ENCODE data around the gene UGGT1. TPM values are rescaled to one million over a fixed set of nuclear protein-coding genes. Genes with fewer than 3 reads are reported as not detected.

UGGT1 gene
- total RNA-seq, 1 donor from 2014 or later = 102 TPM

DNA sequence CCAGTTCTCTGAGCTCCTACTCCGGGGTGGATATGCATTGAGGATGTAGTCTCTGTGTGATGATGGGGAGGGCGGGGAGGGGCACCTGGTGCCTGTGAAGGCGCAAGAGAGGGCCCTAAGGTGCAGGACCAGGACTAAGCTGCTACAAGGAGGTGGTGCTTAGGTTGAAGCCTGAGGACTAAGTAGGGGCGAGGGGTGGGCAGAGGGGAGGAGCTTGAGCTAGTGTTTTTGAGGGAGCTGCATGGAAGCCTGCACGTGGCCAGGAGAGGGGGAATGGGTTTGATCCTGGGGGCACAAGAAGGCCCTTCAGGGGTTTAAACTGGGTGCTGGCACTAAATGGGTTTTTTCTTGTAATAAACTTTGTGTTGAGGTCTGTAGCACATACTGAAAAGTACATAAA lies 105.0 kb downstream of the UGGT1 start:
- Mint-ChIP-seq H3K4me3 (ENCODE audit: unreplicated experiment) (no peak overlapping the region), H3K36me3 (ENCODE audit: low read depth, unreplicated experiment) (peaks cover 14% of the 10 kb centered on the region)
- no peak for DNase-seq (ENCODE audit: low spot score)

DNA sequence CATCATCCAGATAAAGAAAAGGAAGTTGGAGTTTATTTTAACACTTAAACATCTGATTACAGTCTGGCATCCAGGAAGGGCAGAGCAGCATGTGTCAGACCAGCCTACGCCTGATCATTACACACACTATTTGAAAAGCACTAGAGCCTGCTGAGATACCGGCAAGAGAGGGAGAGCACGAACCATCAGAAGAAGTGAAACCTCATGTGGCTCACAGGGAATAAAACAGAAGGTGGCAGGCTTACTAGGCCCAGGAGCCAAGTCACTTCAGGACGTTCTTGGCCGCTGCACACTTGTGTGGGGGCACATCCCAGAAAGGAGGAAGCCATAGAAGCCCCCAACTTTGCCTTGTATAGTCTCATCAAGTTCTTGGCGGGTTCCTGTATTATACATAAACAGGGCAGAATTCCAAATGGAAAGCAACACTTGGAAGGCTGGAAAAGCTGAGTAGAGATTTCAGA lies 105.5 kb downstream of the UGGT1 start:
- H3K4me3 Mint-ChIP-seq (ENCODE audit: unreplicated experiment) = no peak overlapping the region

More for the DNA sequence above, 105.0 kb downstream of the UGGT1 start:
- Mint-ChIP-seq H3K4me1 (ENCODE audit: unreplicated experiment) (peaks cover 5% of the 10 kb centered on the region), H3K9me3 (ENCODE audit: unreplicated experiment) (no peaks in the 10 kb centered on the region), H3K27ac (ENCODE audit: unreplicated experiment) (no peak overlapping the region), H3K27me3 (ENCODE audit: unreplicated experiment) (peaks cover 4% of the 10 kb centered on the region)
- TF ChIP-seq, protein P1, sequence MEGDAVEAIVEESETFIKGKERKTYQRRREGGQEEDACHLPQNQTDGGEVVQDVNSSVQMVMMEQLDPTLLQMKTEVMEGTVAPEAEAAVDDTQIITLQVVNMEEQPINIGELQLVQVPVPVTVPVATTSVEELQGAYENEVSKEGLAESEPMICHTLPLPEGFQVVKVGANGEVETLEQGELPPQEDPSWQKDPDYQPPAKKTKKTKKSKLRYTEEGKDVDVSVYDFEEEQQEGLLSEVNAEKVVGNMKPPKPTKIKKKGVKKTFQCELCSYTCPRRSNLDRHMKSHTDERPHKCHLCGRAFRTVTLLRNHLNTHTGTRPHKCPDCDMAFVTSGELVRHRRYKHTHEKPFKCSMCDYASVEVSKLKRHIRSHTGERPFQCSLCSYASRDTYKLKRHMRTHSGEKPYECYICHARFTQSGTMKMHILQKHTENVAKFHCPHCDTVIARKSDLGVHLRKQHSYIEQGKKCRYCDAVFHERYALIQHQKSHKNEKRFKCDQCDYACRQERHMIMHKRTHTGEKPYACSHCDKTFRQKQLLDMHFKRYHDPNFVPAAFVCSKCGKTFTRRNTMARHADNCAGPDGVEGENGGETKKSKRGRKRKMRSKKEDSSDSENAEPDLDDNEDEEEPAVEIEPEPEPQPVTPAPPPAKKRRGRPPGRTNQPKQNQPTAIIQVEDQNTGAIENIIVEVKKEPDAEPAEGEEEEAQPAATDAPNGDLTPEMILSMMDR (IDR thresholded peaks at IDR 0.05; ENCODE audit: unreplicated experiment) = no peak

DNA sequence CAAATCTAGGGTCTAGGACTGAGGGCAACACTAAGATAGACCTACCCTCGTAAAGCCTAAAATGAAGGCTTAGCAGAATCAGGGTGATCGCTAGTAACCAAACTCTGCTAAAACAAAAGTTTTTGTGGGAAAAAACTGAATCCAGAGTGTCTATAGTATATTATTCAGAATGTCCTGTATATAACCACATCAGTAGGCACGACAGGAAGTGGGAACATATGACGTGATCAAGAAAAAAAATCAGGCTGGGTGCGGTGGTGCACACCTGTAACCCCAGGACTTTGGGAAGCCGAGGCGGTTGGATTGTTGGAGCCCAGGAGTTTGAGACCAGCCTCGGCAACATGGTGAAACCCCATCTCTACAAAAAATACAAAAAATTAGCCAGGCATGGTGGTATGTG lies 106.1 kb downstream of the UGGT1 start:
- Mint-ChIP-seq H3K27me3 (ENCODE audit: unreplicated experiment) (peaks cover 4% of the 10 kb centered on the region), H3K9me3 (ENCODE audit: unreplicated experiment) (no peaks in the 10 kb centered on the region), H3K27ac (ENCODE audit: unreplicated experiment) (no peak overlapping the region), H3K36me3 (ENCODE audit: low read depth, unreplicated experiment) (peaks cover 6% of the 10 kb centered on the region), H3K4me3 (ENCODE audit: unreplicated experiment) (no peak overlapping the region), H3K4me1 (ENCODE audit: unreplicated experiment) (peaks cover 5% of the 10 kb centered on the region)
- TF ChIP-seq, protein P1 (IDR thresholded peaks at IDR 0.05; ENCODE audit: unreplicated experiment) = no peak
- DNase-seq (ENCODE audit: low spot score) = no peak

More for the DNA sequence above, 105.5 kb downstream of the UGGT1 start:
- Mint-ChIP-seq H3K36me3 (ENCODE audit: low read depth, unreplicated experiment) (peaks cover 10% of the 10 kb centered on the region), H3K4me1 (ENCODE audit: unreplicated experiment) (peaks cover 5% of the 10 kb centered on the region), H3K9me3 (ENCODE audit: unreplicated experiment) (no peaks in the 10 kb centered on the region), H3K27me3 (ENCODE audit: unreplicated experiment) (peaks cover 4% of the 10 kb centered on the region), H3K27ac (ENCODE audit: unreplicated experiment) (no peak overlapping the region)
- no peak for DNase-seq (ENCODE audit: low spot score)
- TF ChIP-seq, protein P1 (IDR thresholded peaks at IDR 0.05; ENCODE audit: unreplicated experiment) = no peak

DNA sequence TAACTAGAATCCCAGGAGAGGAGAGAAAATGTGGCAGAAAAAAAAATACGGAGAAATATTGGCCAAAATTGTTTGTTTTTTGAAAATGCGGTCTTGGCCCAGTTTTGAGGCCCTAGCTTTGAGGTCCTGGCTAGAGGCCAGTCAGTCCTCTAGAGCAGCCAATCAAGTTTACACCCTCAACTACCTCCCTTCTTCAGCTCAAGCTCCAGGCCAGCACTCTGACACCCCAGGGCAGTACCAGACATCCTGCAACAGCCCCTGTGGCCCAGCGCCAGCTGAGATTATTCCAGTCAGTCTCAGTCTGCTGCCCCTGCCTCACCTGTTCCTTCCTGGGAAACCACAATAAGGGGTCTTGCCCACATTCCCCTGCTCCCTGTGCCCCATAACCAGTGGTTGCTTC lies 107.7 kb downstream of the UGGT1 start:
- DNase-seq (ENCODE audit: low spot score) = no peak
- peaks cover 5% of the 10 kb centered on the region for H3K4me1 Mint-ChIP-seq (ENCODE audit: unreplicated experiment)
- peaks cover 4% of the 10 kb centered on the region for H3K27me3 Mint-ChIP-seq (ENCODE audit: unreplicated experiment)
- H3K36me3 Mint-ChIP-seq (ENCODE audit: low read depth, unreplicated experiment) = no peaks in the 10 kb centered on the region
- TF ChIP-seq, protein P1 (IDR thresholded peaks at IDR 0.05; ENCODE audit: unreplicated experiment) = no peak
- no peak overlapping the region for H3K4me3 Mint-ChIP-seq (ENCODE audit: unreplicated experiment)
- H3K27ac Mint-ChIP-seq (ENCODE audit: unreplicated experiment) = peak overlapping the region; percentile 67
- no peaks in the 10 kb centered on the region for H3K9me3 Mint-ChIP-seq (ENCODE audit: unreplicated experiment)

DNA sequence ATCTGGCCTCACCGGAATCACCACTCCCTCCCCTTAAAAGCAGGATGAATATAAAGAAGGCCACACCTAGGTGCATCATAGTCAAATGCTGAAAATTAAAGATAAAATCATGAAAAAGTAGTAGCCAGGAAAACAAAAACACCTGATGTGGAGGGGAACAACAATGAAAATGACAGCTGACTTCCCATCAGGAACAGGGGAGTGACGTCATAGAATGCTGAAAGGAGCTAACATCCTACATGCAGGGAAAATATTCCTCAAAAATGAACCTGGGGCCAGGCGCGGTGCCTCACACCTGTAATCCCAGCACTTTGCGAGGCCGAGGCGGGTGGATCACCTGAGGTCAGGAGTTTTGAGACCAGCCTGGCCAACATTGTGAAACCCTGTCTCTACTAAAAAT lies 108.1 kb downstream of the UGGT1 start:
- H3K36me3 Mint-ChIP-seq (ENCODE audit: low read depth, unreplicated experiment) = no peaks in the 10 kb centered on the region
- TF ChIP-seq, protein P1 (IDR thresholded peaks at IDR 0.05; ENCODE audit: unreplicated experiment) = no peak
- H3K9me3 Mint-ChIP-seq (ENCODE audit: unreplicated experiment) = no peaks in the 10 kb centered on the region
- DNase-seq (ENCODE audit: low spot score) = no peak
- no peak overlapping the region for H3K4me3 Mint-ChIP-seq (ENCODE audit: unreplicated experiment)
- H3K27ac Mint-ChIP-seq (ENCODE audit: unreplicated experiment) = peak overlapping the region; percentile 67
- peaks cover 5% of the 10 kb centered on the region for H3K4me1 Mint-ChIP-seq (ENCODE audit: unreplicated experiment)
- peaks cover 4% of the 10 kb centered on the region for H3K27me3 Mint-ChIP-seq (ENCODE audit: unreplicated experiment)
